ENCODE data around the gene MTHFD1L.

The MTHFD1L gene

DNA sequence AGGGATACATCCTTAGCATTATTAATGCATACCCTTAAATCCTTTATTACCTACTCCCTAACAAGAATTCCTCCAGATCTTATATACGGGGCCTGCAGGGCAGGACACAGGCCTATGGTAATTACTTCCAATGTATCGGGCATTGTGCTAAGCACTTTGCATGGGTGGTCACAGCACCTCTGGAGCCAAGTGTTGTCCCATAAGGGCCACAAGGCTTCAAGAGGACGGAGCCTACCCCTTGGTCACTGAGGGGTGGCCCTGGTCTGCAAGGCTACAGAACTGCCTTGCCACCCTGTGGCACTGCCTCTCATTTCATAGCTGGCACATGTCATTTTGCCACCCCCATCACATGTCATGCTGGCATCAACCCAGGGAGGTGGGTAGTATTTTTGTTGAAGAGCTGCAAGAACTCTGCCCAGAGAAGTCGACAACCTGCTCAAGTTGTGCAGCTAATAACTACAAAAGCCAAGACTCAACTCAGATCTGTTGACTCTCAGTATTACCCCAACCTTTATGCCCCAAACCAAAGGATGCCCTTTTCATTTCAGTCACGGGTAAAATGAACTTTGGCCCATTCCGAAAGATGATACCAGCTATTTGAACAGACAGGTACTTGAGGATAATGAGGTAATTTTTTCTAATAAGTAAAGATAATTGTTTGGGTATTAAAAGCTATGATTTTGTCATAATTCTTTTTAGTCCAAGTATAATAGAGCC lies 230.2 kb downstream of the MTHFD1L start:
- Histone ChIP-seq H3K4me3 (ENCODE audit: low read length) (no peak overlapping the region), H3K36me3 (ENCODE audit: control insufficient read depth, low read length) (peaks cover 53% of the 10 kb centered on the region), H3K4me2 (ENCODE audit: low read length) (no peak overlapping the region), H3F3A (ENCODE audit: control insufficient read depth, insufficient read depth) (no peaks in the 10 kb centered on the region), H4K20me1 (ENCODE audit: control insufficient read depth, insufficient read depth, low read depth, low read length) (no peaks in the 10 kb centered on the region), H3K27ac (ENCODE audit: low read depth, low read length) (no peak overlapping the region), H3K27me3 (ENCODE audit: control insufficient read depth, low read length) (no peaks in the 10 kb centered on the region), H3K9me3 (ENCODE audit: control insufficient read depth, insufficient read depth, low read length) (no peaks in the 10 kb centered on the region), H3K79me2 (ENCODE audit: control insufficient read depth, low read length) (no peaks in the 10 kb centered on the region), H3K9me2 (replicated peaks; ENCODE audit: control insufficient read depth, low read length) (no peaks in the 10 kb centered on the region), H3K4me1 (ENCODE audit: control insufficient read depth, low read length) (no peaks in the 10 kb centered on the region)
- TF ChIP-seq, protein P1, sequence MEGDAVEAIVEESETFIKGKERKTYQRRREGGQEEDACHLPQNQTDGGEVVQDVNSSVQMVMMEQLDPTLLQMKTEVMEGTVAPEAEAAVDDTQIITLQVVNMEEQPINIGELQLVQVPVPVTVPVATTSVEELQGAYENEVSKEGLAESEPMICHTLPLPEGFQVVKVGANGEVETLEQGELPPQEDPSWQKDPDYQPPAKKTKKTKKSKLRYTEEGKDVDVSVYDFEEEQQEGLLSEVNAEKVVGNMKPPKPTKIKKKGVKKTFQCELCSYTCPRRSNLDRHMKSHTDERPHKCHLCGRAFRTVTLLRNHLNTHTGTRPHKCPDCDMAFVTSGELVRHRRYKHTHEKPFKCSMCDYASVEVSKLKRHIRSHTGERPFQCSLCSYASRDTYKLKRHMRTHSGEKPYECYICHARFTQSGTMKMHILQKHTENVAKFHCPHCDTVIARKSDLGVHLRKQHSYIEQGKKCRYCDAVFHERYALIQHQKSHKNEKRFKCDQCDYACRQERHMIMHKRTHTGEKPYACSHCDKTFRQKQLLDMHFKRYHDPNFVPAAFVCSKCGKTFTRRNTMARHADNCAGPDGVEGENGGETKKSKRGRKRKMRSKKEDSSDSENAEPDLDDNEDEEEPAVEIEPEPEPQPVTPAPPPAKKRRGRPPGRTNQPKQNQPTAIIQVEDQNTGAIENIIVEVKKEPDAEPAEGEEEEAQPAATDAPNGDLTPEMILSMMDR (IDR thresholded peaks at IDR 0.05; ENCODE audit: low read depth, low read length, poor library complexity, severe bottlenecking) = no peak
- TF ChIP-seq EZH2phosphoT487 (IDR thresholded peaks at IDR 0.05; ENCODE audit: borderline replicate concordance, low read length) = no peak

DNA sequence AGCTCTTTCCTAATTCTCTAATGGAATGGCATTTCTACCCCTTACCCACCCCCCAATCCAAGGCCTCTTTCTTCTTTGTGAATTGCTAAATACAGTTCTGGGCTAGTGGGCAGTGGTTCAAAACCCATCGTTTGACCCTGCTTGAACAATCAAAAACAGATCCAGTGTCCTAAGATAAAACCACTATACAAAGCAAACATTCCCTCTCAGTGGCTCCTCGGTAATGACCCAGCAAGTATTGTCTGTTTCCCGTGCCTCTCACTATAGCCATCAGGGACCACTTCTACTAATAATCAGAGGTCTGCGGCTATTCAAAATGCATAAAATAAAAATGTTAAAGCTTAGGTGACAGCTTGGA lies 230.7 kb downstream of the MTHFD1L start:
- H3K4me2 ChIP-seq (ENCODE audit: low read length) = no peak overlapping the region
- no peak overlapping the region for H3K27ac ChIP-seq (ENCODE audit: low read depth, low read length)
- no peak overlapping the region for H3K4me3 ChIP-seq (ENCODE audit: low read length)
- no peak for TF ChIP-seq EZH2phosphoT487 (IDR thresholded peaks at IDR 0.05; ENCODE audit: borderline replicate concordance, low read length)
- TF ChIP-seq, protein P1 (IDR thresholded peaks at IDR 0.05; ENCODE audit: low read depth, low read length, poor library complexity, severe bottlenecking) = no peak
- no peaks in the 10 kb centered on the region for H3K9me2 ChIP-seq (replicated peaks; ENCODE audit: control insufficient read depth, low read length)
- H3F3A ChIP-seq (ENCODE audit: control insufficient read depth, insufficient read depth) = no peaks in the 10 kb centered on the region
- H3K79me2 ChIP-seq (ENCODE audit: control insufficient read depth, low read length) = no peaks in the 10 kb centered on the region
- H4K20me1 ChIP-seq (ENCODE audit: control insufficient read depth, insufficient read depth, low read depth, low read length) = no peaks in the 10 kb centered on the region
- H3K9me3 ChIP-seq (ENCODE audit: control insufficient read depth, insufficient read depth, low read length) = no peaks in the 10 kb centered on the region
- H3K36me3 ChIP-seq (ENCODE audit: control insufficient read depth, low read length) = peaks cover 50% of the 10 kb centered on the region
- H3K27me3 ChIP-seq (ENCODE audit: control insufficient read depth, low read length) = no peaks in the 10 kb centered on the region
- H3K4me1 ChIP-seq (ENCODE audit: control insufficient read depth, low read length) = no peaks in the 10 kb centered on the region

DNA sequence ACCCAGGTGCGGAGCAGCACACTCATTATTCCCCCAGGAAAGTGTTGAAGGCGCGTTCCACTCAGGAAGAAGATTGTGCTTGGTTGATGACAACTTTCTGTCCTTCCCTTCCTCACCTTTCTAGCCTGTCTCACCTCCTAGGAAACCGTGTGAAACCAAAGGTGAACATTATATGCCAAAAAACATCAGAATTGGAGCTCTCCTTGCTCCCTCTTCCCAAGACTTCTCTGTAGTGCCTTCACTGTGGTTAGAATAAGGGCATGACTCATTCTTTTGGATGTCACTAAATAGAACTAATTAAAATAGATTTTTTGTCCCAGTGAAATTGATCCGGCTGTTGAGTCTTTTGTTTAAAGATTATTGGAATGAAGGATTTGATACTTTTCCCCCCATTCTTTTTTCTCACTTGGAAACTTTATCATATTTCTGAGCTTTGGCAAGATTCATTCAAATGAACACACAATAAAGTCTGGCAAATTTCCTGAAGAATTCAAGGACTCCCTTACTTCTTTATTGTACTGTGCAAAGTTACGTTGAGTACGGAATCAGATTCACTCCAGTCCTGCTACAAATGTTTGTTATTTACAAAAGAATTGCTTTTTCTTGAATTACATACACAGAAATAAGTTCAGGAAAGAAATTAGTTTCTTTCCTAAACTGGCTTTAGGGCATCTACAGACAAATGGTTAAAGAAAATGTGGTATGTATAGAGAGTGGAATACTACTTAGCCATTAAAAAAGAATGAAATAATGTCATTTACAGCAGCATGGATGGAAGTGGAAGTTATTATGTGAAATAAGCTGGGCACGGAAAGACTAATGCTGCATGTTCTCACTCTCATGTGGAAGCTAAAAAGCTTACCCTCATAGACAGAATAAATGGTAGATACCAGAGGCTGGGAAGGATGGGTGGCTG lies 231.4 kb downstream of the MTHFD1L start:
- Histone ChIP-seq H3K4me1 (ENCODE audit: control insufficient read depth, low read length) (no peaks in the 10 kb centered on the region), H4K20me1 (ENCODE audit: control insufficient read depth, insufficient read depth, low read depth, low read length) (no peaks in the 10 kb centered on the region), H3K79me2 (ENCODE audit: control insufficient read depth, low read length) (no peaks in the 10 kb centered on the region), H3F3A (ENCODE audit: control insufficient read depth, insufficient read depth) (no peaks in the 10 kb centered on the region), H3K9me2 (replicated peaks; ENCODE audit: control insufficient read depth, low read length) (no peaks in the 10 kb centered on the region), H3K27ac (ENCODE audit: low read depth, low read length) (no peak overlapping the region), H3K4me2 (ENCODE audit: low read length) (no peak overlapping the region), H3K9me3 (ENCODE audit: control insufficient read depth, insufficient read depth, low read length) (no peaks in the 10 kb centered on the region), H3K4me3 (ENCODE audit: low read length) (no peak overlapping the region), H3K27me3 (ENCODE audit: control insufficient read depth, low read length) (no peaks in the 10 kb centered on the region), H3K36me3 (ENCODE audit: control insufficient read depth, low read length) (peaks cover 50% of the 10 kb centered on the region)
- TF ChIP-seq, protein P1 (IDR thresholded peaks at IDR 0.05; ENCODE audit: low read depth, low read length, poor library complexity, severe bottlenecking) = no peak
- no peak for TF ChIP-seq EZH2phosphoT487 (IDR thresholded peaks at IDR 0.05; ENCODE audit: borderline replicate concordance, low read length)

All from DOHH2 (cell line).